T-cell (primary cell): ENCODE data around the gene SCN4A. TPM values are rescaled to one million over a fixed set of nuclear protein-coding genes. Genes with fewer than 3 reads are reported as not detected.

Source experiments
- ATAC-seq, 4 experiments: fragments of 200-7000 bp in 3 of 4; fragments of 150-1000 bp in 1 of 4; cut with Tn5 transposase; replicated peaks in 1 of 4; 1 replicate in 3 of 4; 2 replicates in 1 of 4; pipeline ENCODE4 v1.10.0; 2021; ENCODE audit warnings: moderate library complexity in 3 of 4, mild to moderate bottlenecking in 2 of 4, moderate number of reproducible peaks in 1 of 4
- CTCF ChIA-PET, 2 donors: fragments of 300-600 bp; sonication (Branson Sonifier 250); formaldehyde crosslinking; loops; one replicate each; lab custom pipeline; 2022; ENCODE audit warnings: antibody characterized with exemption in 2 of 2; lab: Charles Lee
- POLR2A ChIA-PET, 2 donors: fragments of 300-600 bp; sonication (Branson Sonifier 250); formaldehyde crosslinking; loops; one replicate each; lab custom pipeline; 2022; ENCODE audit warnings: antibody characterized with exemption in 2 of 2; lab: Charles Lee
- DNase-seq, 35 experiments: peaks; one replicate each; pipeline versions ENCODE4 v3.0.0 to v3.0.0-alpha.2; 2013 to 2023
- H3K27ac ChIP-seq: one replicate; pipeline ENCODE4 v1.5.1; 2013; ENCODE audit warnings: low read length
- H3K27me3 ChIP-seq, 2 experiments: replicated peaks in 1 of 2; 1 replicate in 1 of 2; 2 replicates in 1 of 2; pipeline versions ENCODE4 v1.6.1 to v1.7.0; 2013; ENCODE audit warnings: low read length in 1 of 2, mixed read lengths in 1 of 2; ENCODE audit not compliant: control insufficient read depth in 2 of 2, insufficient read depth in 2 of 2; ENCODE audit errors: extremely low read depth in 1 of 2
- H3K36me3 ChIP-seq, 2 donors: 1 replicate in 1 of 2; 2 replicates in 1 of 2; pipeline versions ENCODE4 v1.6.1 to v1.7.0; 2013; ENCODE audit warnings: low read length in 1 of 2; ENCODE audit not compliant: control insufficient read depth in 2 of 2, insufficient read depth in 1 of 2; ENCODE audit errors: extremely low read depth in 1 of 2
- H3K4me1 ChIP-seq, 2 experiments: 1 replicate in 1 of 2; 2 replicates in 1 of 2; pipeline versions ENCODE4 v1.6.1 to v1.7.0; 2013; ENCODE audit warnings: low read length in 2 of 2, mixed read lengths in 1 of 2; ENCODE audit not compliant: insufficient read depth in 2 of 2, control insufficient read depth in 1 of 2; ENCODE audit errors: extremely low read depth in 1 of 2
- H3K4me3 ChIP-seq, 2 donors: 1 replicate in 1 of 2; 2 replicates in 1 of 2; pipeline versions ENCODE4 v1.5.1 to v1.7.0; 2013; ENCODE audit warnings: mild to moderate bottlenecking in 2 of 2, low read length in 1 of 2, moderate library complexity in 1 of 2; ENCODE audit not compliant: control insufficient read depth in 1 of 2; ENCODE audit errors: extremely low read depth in 1 of 2
- H3K9me3 ChIP-seq: 2 replicates; pipeline ENCODE4 v1.7.0; 2013
- H3K27ac Mint-ChIP-seq, 2 donors: one replicate each; pipeline ENCODE4 v1.8.0; 2020 to 2021; ENCODE audit warnings: mild to moderate bottlenecking in 2 of 2, mixed read lengths in 2 of 2
- H3K27me3 Mint-ChIP-seq, 2 donors: one replicate each; pipeline ENCODE4 v1.8.0; 2021 to 2022; ENCODE audit warnings: mixed read lengths in 2 of 2
- H3K36me3 Mint-ChIP-seq: one replicate; pipeline ENCODE4 v1.8.0; 2021; ENCODE audit warnings: mixed read lengths
- H3K4me1 Mint-ChIP-seq, 3 donors: one replicate each; pipeline ENCODE4 v1.8.0; 2020 to 2022; ENCODE audit warnings: mixed read lengths in 3 of 3, mild to moderate bottlenecking in 1 of 3
- H3K4me3 Mint-ChIP-seq, 3 donors: one replicate each; pipeline ENCODE4 v1.8.0; 2020 to 2022; ENCODE audit warnings: mild to moderate bottlenecking in 3 of 3, mixed read lengths in 3 of 3, moderate library complexity in 3 of 3
- H3K9me3 Mint-ChIP-seq, 3 donors: one replicate each; pipeline ENCODE4 v1.8.0; 2020 to 2022; ENCODE audit warnings: mixed read lengths in 3 of 3
- WGBS: methylation state at CpG from one replicate; pipeline ENCODE4 v1.1.5; 2013; ENCODE audit warnings: missing lambda C conversion rate; ENCODE audit not compliant: insufficient coverage; 5-methylcytosine and 5-hydroxymethylcytosine counted together
- total RNA-seq, 35 experiments: library from RNA in 6 of 35; stranded (reverse) in 6 of 35; fragments of 120-200 nt in 1 of 35; gene quantifications; one replicate each; pipeline versions ENCODE4 v1.2.1 to v1.2.4 and lab custom pipeline; 2013 to 2026

The SCN4A gene
- total RNA-seq, 5 donors from 2014 or later (not counting 1 experiment from before 2014, with no cell fraction given), result 0.13 to 0.18 (median 0.13) TPM; not detected in 2

DNA sequence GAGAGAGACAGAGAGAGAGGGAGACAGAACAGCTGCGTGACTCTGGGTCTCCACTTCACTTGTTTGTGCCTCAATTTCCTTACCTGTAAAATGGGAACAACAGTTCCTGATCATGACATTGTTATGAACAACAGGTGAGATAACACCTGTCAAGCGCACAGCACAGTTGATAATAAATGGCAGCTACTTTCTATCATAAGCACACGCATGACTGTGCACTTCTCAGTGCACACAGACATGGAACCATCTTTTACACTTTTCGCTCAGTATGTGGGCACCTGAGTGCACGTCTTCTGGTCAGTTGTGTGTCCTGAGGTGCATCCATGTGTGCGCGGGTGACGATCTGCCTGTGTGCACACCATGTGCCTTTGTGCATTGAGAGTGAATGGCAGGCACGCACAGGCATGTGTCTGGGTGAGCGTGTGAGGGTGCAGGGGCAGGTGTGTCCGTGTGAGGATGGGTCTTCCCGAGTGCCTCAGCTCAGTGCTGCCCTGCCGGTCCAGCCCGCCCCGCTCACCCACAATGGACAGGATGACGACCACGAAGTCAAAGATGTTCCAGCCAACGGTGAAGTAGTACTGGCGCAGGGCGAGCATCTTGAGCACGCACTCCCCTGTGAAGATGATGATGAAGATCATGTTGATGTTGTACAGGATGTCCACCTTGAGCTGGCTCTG lies 30.3 kb downstream of the SCN4A start:
- Histone ChIP-seq H3K4me1 (peaks cover 6 to 24% of the 10 kb centered on the region in 2 experiments), H3K9me3 (no peaks in the 10 kb centered on the region), H3K36me3 (no peaks in the 10 kb centered on the region), H3K4me3 (no peak overlapping the region), H3K27me3 (peaks cover 0 to 11% of the 10 kb centered on the region in 2 experiments), H3K27ac (no peak overlapping the region)
- no peaks in the 10 kb centered on the region for H3K27me3 Mint-ChIP-seq
- 93% methylated on average over 19 of the region's 21 CpGs for WGBS
- no peaks in the 10 kb centered on the region for H3K36me3 Mint-ChIP-seq
- POLR2A ChIA-PET, result no interaction called here
- peaks cover 22 to 34% (median 30%) of the 10 kb centered on the region in 3 donors for H3K4me1 Mint-ChIP-seq
- no peaks in the 10 kb centered on the region for H3K9me3 Mint-ChIP-seq
- ATAC-seq (no peak), DNase-seq (no peak)
- CTCF ChIA-PET, result interaction anchor here in 1 of 2 donors (0.5 kb wide), 1 partner anchor 22 kb away, joined by 12 read pairs; no protein-coding TSS in a partner anchor
- H3K27ac Mint-ChIP-seq, result no peak overlapping the region
- H3K4me3 Mint-ChIP-seq, result no peak overlapping the region

DNA sequence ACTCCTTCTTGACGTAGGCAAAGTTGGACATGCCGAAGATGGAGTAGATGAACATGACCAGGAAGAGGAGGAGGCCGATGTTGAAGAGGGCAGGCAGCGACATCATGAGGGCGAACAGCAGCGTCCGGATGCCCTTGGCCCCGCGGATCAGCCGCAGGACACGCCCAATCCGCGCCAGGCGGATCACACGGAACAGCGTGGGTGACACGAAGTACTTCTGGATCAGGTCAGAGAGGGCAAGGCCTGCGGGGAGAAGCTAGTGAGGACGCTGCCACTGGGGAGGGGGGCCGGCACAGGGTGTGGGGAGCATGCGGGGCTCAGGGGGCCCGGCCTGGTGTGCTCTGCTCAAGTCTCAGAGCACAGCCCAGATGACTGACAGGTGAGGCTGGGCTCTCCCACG lies 31.0 kb downstream of the SCN4A start:
- DNase-seq (no peak), ATAC-seq (no peak)
- Mint-ChIP-seq H3K4me3 (no peak overlapping the region), H3K9me3 (no peaks in the 10 kb centered on the region), H3K27me3 (no peaks in the 10 kb centered on the region), H3K27ac (no peak overlapping the region), H3K4me1 (peaks cover 19 to 33% (median 29%) of the 10 kb centered on the region in 3 donors), H3K36me3 (no peaks in the 10 kb centered on the region)
- POLR2A ChIA-PET, result no interaction called here
- CTCF ChIA-PET, result no interaction called here
- H3K9me3 ChIP-seq, result no peaks in the 10 kb centered on the region
- H3K27ac ChIP-seq, result no peak overlapping the region
- peaks cover 0 to 7% of the 10 kb centered on the region in 2 experiments for H3K27me3 ChIP-seq
- no peaks in the 10 kb centered on the region for H3K36me3 ChIP-seq
- peaks cover 6 to 17% of the 10 kb centered on the region in 2 experiments for H3K4me1 ChIP-seq
- WGBS, result 97% methylated on average over 21 of the region's 23 CpGs
- H3K4me3 ChIP-seq, result no peak overlapping the region

- no peak overlapping the region for H3K4me3 ChIP-seq
- Mint-ChIP-seq H3K9me3 (no peaks in the 10 kb centered on the region), H3K36me3 (no peaks in the 10 kb centered on the region), H3K27me3 (no peaks in the 10 kb centered on the region), H3K4me1 (peaks cover 14 to 27% (median 23%) of the 10 kb centered on the region in 3 donors), H3K27ac (no peak overlapping the region), H3K4me3 (no peak overlapping the region)
- POLR2A ChIA-PET, result no interaction called here
- no peaks in the 10 kb centered on the region for H3K36me3 ChIP-seq
- no peak for DNase-seq
- 90% methylated on average over 7 of the region's 12 CpGs for WGBS
- no peak for ATAC-seq
- no peak overlapping the region for H3K27ac ChIP-seq
- H3K9me3 ChIP-seq, result no peaks in the 10 kb centered on the region
- peaks cover 0 to 7% of the 10 kb centered on the region in 2 experiments for H3K27me3 ChIP-seq
- H3K4me1 ChIP-seq, result peaks cover 6 to 11% of the 10 kb centered on the region in 2 experiments
- CTCF ChIA-PET, result interaction anchor here in 1 of 2 donors (0.5 kb wide), 1 partner anchor 29 kb away, joined by 3 read pairs; no protein-coding TSS in a partner anchor
These were observed 31.6 kb downstream of the SCN4A start for GRCh38 chr17:63941162-63941561.

DNA sequence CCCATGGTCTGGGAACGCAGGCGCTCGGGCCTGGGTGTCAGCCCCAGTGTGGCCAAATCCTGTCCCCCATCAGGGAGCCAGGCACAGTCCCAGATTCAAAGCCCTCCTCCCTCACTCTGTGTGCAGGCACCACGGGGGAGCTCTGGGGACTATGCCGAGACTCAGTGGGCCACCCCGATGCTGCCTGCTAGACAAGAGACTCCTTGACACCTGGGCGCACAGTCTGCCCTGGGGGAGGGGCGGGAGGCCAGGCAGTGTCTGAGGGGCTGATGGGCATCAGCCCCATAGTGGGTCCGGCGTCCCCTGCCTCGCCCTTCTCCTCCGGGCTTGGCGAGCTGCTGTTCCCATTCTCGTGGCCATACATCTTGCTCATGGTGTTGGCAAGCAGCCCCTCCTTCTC lies 32.1 kb downstream of the SCN4A start:
- H3K27ac ChIP-seq, result no peak overlapping the region
- H3K4me1 Mint-ChIP-seq, result peaks cover 11 to 23% (median 21%) of the 10 kb centered on the region in 3 donors
- H3K27me3 ChIP-seq, result peaks cover 0 to 7% of the 10 kb centered on the region in 2 experiments
- H3K9me3 ChIP-seq, result no peaks in the 10 kb centered on the region
- no peak overlapping the region for H3K27ac Mint-ChIP-seq
- H3K27me3 Mint-ChIP-seq, result no peaks in the 10 kb centered on the region
- peaks cover 3 to 6% of the 10 kb centered on the region in 2 experiments for H3K4me1 ChIP-seq
- POLR2A ChIA-PET, result no interaction called here
- no peaks in the 10 kb centered on the region for H3K36me3 ChIP-seq
- WGBS, result 95% methylated on average over 13 of the region's 14 CpGs
- CTCF ChIA-PET, result interaction anchor here in 1 of 2 donors (0.5 kb wide), 1 partner anchor 29 kb away, joined by 3 read pairs; no protein-coding TSS in a partner anchor
- ATAC-seq (no peak), DNase-seq (no peak)
- H3K36me3 Mint-ChIP-seq, result no peaks in the 10 kb centered on the region
- H3K4me3 Mint-ChIP-seq, result no peak overlapping the region
- no peaks in the 10 kb centered on the region for H3K9me3 Mint-ChIP-seq
- no peak overlapping the region for H3K4me3 ChIP-seq

DNA sequence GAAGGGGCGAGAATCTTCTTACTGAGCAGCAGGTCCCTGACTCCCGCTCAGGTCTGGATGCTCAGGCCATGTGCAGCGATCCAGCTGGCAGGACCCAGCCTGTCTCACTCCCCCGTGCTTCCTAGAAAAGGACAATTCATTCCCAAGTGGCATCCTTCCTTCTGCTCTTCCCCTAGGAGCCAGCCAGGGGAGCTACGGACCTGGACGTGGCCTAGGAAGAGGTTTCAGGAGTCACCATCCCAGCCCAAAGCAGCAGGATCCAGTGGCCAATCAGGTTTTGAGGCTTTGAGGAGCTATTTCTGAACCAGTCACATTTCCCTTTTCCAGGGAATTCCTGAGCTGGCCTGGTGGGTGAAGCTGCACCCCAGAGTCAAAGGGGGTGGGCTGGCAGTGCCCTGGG lies 32.8 kb downstream of the SCN4A start:
- no peak overlapping the region for H3K4me3 ChIP-seq
- H3K9me3 ChIP-seq, result no peaks in the 10 kb centered on the region
- 96% methylated on average over 6 of the region's 6 CpGs for WGBS
- ChIA-PET POLR2A (no interaction called here), CTCF (interaction anchor here in 1 of 2 donors (0.6 kb wide), 1 partner anchor 74 kb away, joined by 3 read pairs; no protein-coding TSS in a partner anchor)
- H3K27ac ChIP-seq, result no peak overlapping the region
- Mint-ChIP-seq H3K36me3 (no peaks in the 10 kb centered on the region), H3K4me3 (no peak overlapping the region), H3K27ac (no peak overlapping the region), H3K27me3 (no peaks in the 10 kb centered on the region), H3K4me1 (peaks cover 6 to 18% (median 14%) of the 10 kb centered on the region in 3 donors), H3K9me3 (no peaks in the 10 kb centered on the region)
- DNase-seq, result no peak
- H3K36me3 ChIP-seq, result no peaks in the 10 kb centered on the region
- H3K27me3 ChIP-seq, result peaks cover 0 to 7% of the 10 kb centered on the region in 2 experiments
- no peak for ATAC-seq
- peaks cover 0 to 3% of the 10 kb centered on the region in 2 experiments for H3K4me1 ChIP-seq

GRCh38 chr17:63939401-63939800 lies 33.3 kb downstream of the SCN4A start:
- DNase-seq (no peak), ATAC-seq (no peak)
- no peak overlapping the region for H3K27ac ChIP-seq
- Mint-ChIP-seq H3K4me1 (peaks cover 6 to 18% (median 13%) of the 10 kb centered on the region in 3 donors), H3K27ac (no peak overlapping the region), H3K4me3 (no peak overlapping the region), H3K27me3 (no peaks in the 10 kb centered on the region), H3K36me3 (no peaks in the 10 kb centered on the region), H3K9me3 (no peaks in the 10 kb centered on the region)
- ChIA-PET CTCF (interaction anchor here in 1 of 2 donors (0.6 kb wide), 1 partner anchor 73 kb away, joined by 3 read pairs; no protein-coding TSS in a partner anchor), POLR2A (no interaction called here)
- H3K9me3 ChIP-seq, result no peaks in the 10 kb centered on the region
- peaks cover 0 to 7% of the 10 kb centered on the region in 2 experiments for H3K27me3 ChIP-seq
- no peak overlapping the region for H3K4me3 ChIP-seq
- H3K4me1 ChIP-seq, result peaks cover 0 to 3% of the 10 kb centered on the region in 2 experiments
- H3K36me3 ChIP-seq, result no peaks in the 10 kb centered on the region
- 89% methylated on average over 8 of the region's 9 CpGs for WGBS
